Tibial artery (tissue), 4 donors: Measurements from ENCODE around the gene HBA2.

Experiments used
- DNase-seq, 2 donors: peaks; one replicate each; pipeline ENCODE4 v3.0.0-alpha.2; 2019
- H3K27ac ChIP-seq, 2 donors: fragments of 200-600 bp; sonication (generic) in 1 of 2; 1 replicate in 1 of 2; 2 replicates in 1 of 2; pipeline ENCODE4 v1.5.1; 2018 to 2019; ENCODE audit warnings: mild to moderate bottlenecking in 1 of 2
- H3K27me3 ChIP-seq, 2 donors: fragments of 200-600 bp; sonication (generic) in 1 of 2; one replicate each; pipeline versions ENCODE4 v1.5.1 to v1.6.0; 2016 to 2019
- H3K36me3 ChIP-seq, 3 donors: fragments of 200-600 bp; sonication (generic) in 2 of 3; one replicate each; pipeline ENCODE4 v1.5.1; 2016 to 2019; ENCODE audit warnings: mild to moderate bottlenecking in 2 of 3
- H3K4me1 ChIP-seq, 4 donors: fragments of 200-600 bp; sonication (generic) in 2 of 4; 1 replicate in 3 of 4; 2 replicates in 1 of 4; pipeline ENCODE4 v1.5.1; 2016 to 2019
- H3K4me3 ChIP-seq, 2 donors: fragments of 200-600 bp; sonication (generic) in 1 of 2; 1 replicate in 1 of 2; 2 replicates in 1 of 2; pipeline ENCODE4 v1.5.1; 2018 to 2019; ENCODE audit warnings: mild to moderate bottlenecking in 2 of 2
- H3K9me3 ChIP-seq, 3 donors: fragments of 200-600 bp; sonication (generic) in 1 of 3; one replicate each; pipeline ENCODE4 v1.5.1; 2016 to 2019
- CTCF ChIP-seq, 2 experiments: fragments of 200-600 bp in 1 of 2; fragments of 450-650 bp in 1 of 2; IDR thresholded peaks; one replicate each; pipeline ENCODE4 v1.5.1; 2017 to 2019; ENCODE audit warnings: antibody characterized with exemption in 2 of 2, mild to moderate bottlenecking in 1 of 2, moderate library complexity in 1 of 2
- intact Hi-C: fragments of 100-400 bp; cut with DNase I; formaldehyde crosslinking; loops from one replicate; pipeline ENCODE4 v1.15.0; 2023; ENCODE audit warnings: low total_unique reads

HBA2 gene

DNA sequence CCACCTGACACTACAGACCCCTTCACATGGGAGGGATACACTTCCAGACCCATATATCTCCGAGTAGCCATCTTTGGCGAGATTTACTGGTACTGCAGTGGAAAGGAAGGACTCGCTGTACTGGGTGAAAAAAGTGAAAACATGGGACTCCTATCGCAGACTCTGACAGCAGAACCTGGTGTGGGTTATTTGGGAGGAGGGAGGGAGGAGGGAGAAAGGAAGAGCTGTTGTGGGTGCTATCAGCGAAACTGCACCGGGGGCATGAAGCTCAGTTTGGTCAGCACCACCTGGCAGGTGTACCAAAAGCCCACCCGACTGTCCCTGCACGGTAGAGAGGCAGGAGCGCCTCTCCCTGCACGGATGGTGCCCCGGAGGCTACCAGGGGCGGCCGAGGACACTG, 12.5 kb downstream of the HBA2 start:
- TF ChIP-seq CTCF (IDR thresholded peaks at IDR 0.05): no peak
- intact Hi-C loops: no loop called here
- no peak for DNase-seq
- Histone ChIP-seq H3K27ac (no peak overlapping the region), H3K27me3 (peaks cover 0 to 11% of the 10 kb centered on the region in 2 donors), H3K9me3 (no peaks in the 10 kb centered on the region), H3K36me3 (peaks cover 27 to 40% (median 28%) of the 10 kb centered on the region in 3 donors), H3K4me1 (peaks cover 10 to 16% (median 13%) of the 10 kb centered on the region in 4 donors), H3K4me3 (no peak overlapping the region)

DNA sequence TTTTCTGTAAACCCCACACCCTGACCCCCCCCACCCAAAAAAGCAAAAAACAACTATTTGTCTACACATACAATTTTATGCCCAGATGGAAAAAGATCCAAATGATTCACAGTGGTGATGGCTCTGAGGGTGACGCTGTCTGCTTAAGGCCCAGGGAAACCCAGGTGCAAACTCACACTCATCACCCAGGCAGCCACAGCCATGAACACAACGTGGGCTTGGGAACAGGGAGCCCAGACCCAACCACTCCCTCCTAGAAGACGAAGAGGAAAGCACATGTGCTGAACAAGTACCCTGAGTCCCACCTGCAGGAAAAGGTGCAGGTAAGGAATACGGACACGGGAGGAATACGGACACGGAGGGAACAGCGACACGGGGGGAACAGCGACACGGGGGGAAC, 13.0 kb downstream of the HBA2 start:
- DNase-seq: no peak
- TF ChIP-seq CTCF (IDR thresholded peaks at IDR 0.05): no peak
- Histone ChIP-seq H3K36me3 (peaks cover 32 to 45% (median 33%) of the 10 kb centered on the region in 3 donors), H3K27ac (no peak overlapping the region), H3K27me3 (peaks cover 0 to 6% of the 10 kb centered on the region in 2 donors), H3K4me1 (peaks cover 7 to 11% (median 8%) of the 10 kb centered on the region in 4 donors), H3K9me3 (no peaks in the 10 kb centered on the region), H3K4me3 (no peak overlapping the region)
- intact Hi-C loops: no loop called here

DNA sequence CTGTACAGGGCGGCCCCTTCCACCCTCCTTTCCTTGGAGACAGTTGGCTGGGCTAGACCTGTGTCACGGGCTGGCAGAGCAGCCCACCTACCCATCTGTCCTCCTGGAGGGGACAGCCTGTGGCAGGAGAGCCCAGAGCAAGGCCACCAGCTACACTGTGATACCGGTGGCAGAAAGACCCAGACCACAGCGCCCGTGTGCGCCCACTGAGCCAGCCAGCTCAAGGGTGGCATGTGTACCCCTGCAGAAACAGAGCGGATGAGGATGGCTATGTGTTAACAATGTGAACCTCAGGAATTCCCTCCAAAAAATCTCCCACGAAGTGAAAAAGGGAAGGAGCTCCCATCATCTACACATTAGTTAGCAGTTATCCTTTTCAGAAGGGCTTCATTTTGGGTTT, 14.7 kb downstream of the HBA2 start:
- Histone ChIP-seq H3K9me3 (no peaks in the 10 kb centered on the region), H3K36me3 (peaks cover 48 to 62% (median 50%) of the 10 kb centered on the region in 3 donors), H3K4me1 (no peaks in the 10 kb centered on the region), H3K27me3 (no peaks in the 10 kb centered on the region), H3K4me3 (no peak overlapping the region), H3K27ac (no peak overlapping the region)
- TF ChIP-seq CTCF (IDR thresholded peaks at IDR 0.05): no peak
- intact Hi-C loops: no loop called here
- DNase-seq: no peak

- Histone ChIP-seq H3K4me1 (no peaks in the 10 kb centered on the region), H3K9me3 (no peaks in the 10 kb centered on the region)
- TF ChIP-seq CTCF (IDR thresholded peaks at IDR 0.05): no peak
Observed at GRCh38 chr16:188674-189073, 16.0 kb downstream of the HBA2 start.

GRCh38 chr16:189604-190186, 17.0 kb downstream of the HBA2 start:
- TF ChIP-seq CTCF (IDR thresholded peaks at IDR 0.05): no peak
- no peaks in the 10 kb centered on the region for H3K27me3 ChIP-seq
- no peak overlapping the region for H3K27ac ChIP-seq
- H3K36me3 ChIP-seq: peaks cover 70 to 85% (median 72%) of the 10 kb centered on the region in 3 donors
- H3K9me3 ChIP-seq: no peaks in the 10 kb centered on the region
- no peak overlapping the region for H3K4me3 ChIP-seq
- DNase-seq: no peak
- no peaks in the 10 kb centered on the region for H3K4me1 ChIP-seq
- intact Hi-C loops: no loop called here

More at GRCh38 chr16:188674-189073, 16.0 kb downstream of the HBA2 start:
- H3K27me3 ChIP-seq: no peaks in the 10 kb centered on the region
- intact Hi-C loops: no loop called here
- H3K36me3 ChIP-seq: peaks cover 62 to 75% (median 63%) of the 10 kb centered on the region in 3 donors
- no peak overlapping the region for H3K4me3 ChIP-seq
- DNase-seq: no peak
- no peak overlapping the region for H3K27ac ChIP-seq

GRCh38 chr16:191831-192230, 19.2 kb downstream of the HBA2 start:
- Histone ChIP-seq H3K4me1 (no peaks in the 10 kb centered on the region), H3K27ac (no peak overlapping the region), H3K4me3 (no peak overlapping the region), H3K27me3 (no peaks in the 10 kb centered on the region), H3K36me3 (peaks cover 92 to 97% (median 93%) of the 10 kb centered on the region in 3 donors), H3K9me3 (no peaks in the 10 kb centered on the region)
- intact Hi-C loops: no loop called here
- TF ChIP-seq CTCF (IDR thresholded peaks at IDR 0.05): no peak
- no peak for DNase-seq
